ENCODE results near the gene KCNQ4.

KCNQ4 gene

GRCh38 chr1:40802078-40802741, 18.6 kb downstream of the KCNQ4 start:
- peak; percentile 37 for DNase-seq (ENCODE audit: low read depth)
- TF ChIP-seq CTCF (IDR thresholded peaks at IDR 0.05; ENCODE audit: low read depth, low read length, missing control alignments): no peak
- H3K4me3 ChIP-seq (ENCODE audit: low read depth, low read length): peak overlapping the region; percentile 35

- DNase-seq (ENCODE audit: low read depth): no peak
- no peak overlapping the region for H3K4me3 ChIP-seq (ENCODE audit: low read depth, low read length)
- no peak for TF ChIP-seq CTCF (IDR thresholded peaks at IDR 0.05; ENCODE audit: low read depth, low read length, missing control alignments)
Observed at GRCh38 chr1:40802742-40803113, 19.1 kb downstream of the KCNQ4 start.

DNA sequence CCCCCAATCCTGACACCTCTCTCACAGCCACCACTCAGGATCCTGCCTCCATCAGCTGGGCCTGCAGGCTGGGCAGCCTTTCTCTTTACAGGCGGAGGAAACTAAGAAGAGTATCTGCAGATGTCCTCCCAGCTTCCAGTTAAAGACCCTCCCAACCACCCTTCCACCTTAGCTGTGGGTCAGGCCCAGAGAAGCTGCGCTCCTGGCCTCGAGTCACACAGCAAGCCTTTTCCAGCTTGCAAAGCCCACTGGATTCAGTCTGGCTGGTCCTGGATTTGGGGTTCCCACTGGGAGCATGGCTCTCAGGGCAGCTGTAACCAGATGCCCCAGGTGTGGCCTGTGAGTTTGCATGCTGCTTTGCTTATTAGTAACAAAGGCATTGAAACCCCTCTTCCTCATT, 19.9 kb downstream of the KCNQ4 start:
- TF ChIP-seq CTCF (IDR thresholded peaks at IDR 0.05; ENCODE audit: low read depth, low read length, missing control alignments): no peak
- no peak for DNase-seq (ENCODE audit: low read depth)
- no peak overlapping the region for H3K4me3 ChIP-seq (ENCODE audit: low read depth, low read length)

DNA sequence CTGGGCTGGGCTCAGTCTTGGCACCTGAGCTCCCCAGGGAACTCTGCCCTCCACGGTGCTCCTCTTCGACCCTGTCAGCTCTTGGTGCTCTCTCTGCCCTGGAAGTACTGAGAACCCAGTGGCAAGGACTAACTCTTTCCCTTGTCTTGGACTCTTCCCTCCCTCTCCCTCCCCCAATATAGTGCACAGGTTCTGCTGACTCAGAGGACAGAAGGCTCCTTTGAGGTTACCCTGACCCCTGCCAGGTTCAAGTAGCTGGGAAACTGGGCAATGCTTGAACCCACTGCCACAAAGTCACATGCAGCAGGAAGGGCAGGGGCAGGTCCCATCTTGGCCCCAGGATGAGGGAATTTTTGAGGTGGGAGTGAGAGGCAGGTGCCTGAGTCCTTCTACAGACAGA, 20.3 kb downstream of the KCNQ4 start:
- DNase-seq (ENCODE audit: low read depth): no peak
- TF ChIP-seq CTCF (IDR thresholded peaks at IDR 0.05; ENCODE audit: low read depth, low read length, missing control alignments): no peak
- no peak overlapping the region for H3K4me3 ChIP-seq (ENCODE audit: low read depth, low read length)

- no peak for DNase-seq (ENCODE audit: low read depth)
- no peak for TF ChIP-seq CTCF (IDR thresholded peaks at IDR 0.05; ENCODE audit: low read depth, low read length, missing control alignments)
- H3K4me3 ChIP-seq (ENCODE audit: low read depth, low read length): no peak overlapping the region
Observed at GRCh38 chr1:40806240-40806639, 22.7 kb downstream of the KCNQ4 start.

GRCh38 chr1:40806731-40807695, 23.4 kb downstream of the KCNQ4 start:
- DNase-seq (ENCODE audit: low read depth): no peak
- no peak overlapping the region for H3K4me3 ChIP-seq (ENCODE audit: low read depth, low read length)
- no peak for TF ChIP-seq CTCF (IDR thresholded peaks at IDR 0.05; ENCODE audit: low read depth, low read length, missing control alignments)
